ENCODE results near the gene SLC24A1.

Gene SLC24A1

GRCh38 chr15:65621638-65622037 is at the start of gene SLC24A1:
SLC24A1 (plus strand) TSS chr15:65621938; CDS start chr15:65624081, 2,143 bp downstream.
- Histone ChIP-seq H3K36me3 (ENCODE audit: insufficient read depth, insufficient read length, low read length) (peaks cover 12% of the 10 kb centered on the region), H3K9ac (ENCODE audit: insufficient read length, low read depth) (no peak within 1 kb of the TSS), H3K4me3 (ENCODE audit: insufficient read length, low read depth) (no peak within 1 kb of the TSS), H3K9me3 (ENCODE audit: insufficient read depth, low read length) (no peaks in the 10 kb centered on the region), H3K4me1 (ENCODE audit: insufficient read depth, insufficient read length) (no peaks in the 10 kb centered on the region), H3K27me3 (ENCODE audit: insufficient read depth, insufficient read length) (no peaks in the 10 kb centered on the region)
- DNase-seq (ENCODE audit: low read depth, low spot score): no peak
- TF ChIP-seq ZNF274 (IDR thresholded peaks at IDR 0.05; ENCODE audit: low read depth, low read length): no peak
- no peak for TF ChIP-seq YY1 (IDR thresholded peaks at IDR 0.05; ENCODE audit: insufficient read depth, insufficient read length)
- TF ChIP-seq SUZ12 (IDR thresholded peaks at IDR 0.05; ENCODE audit: extremely low read depth, insufficient read depth, insufficient read length): no peak

GRCh38 chr15:65571971-65572370 is 49.8 kb upstream of the SLC24A1 start:
- Histone ChIP-seq H3K4me1 (ENCODE audit: insufficient read depth, insufficient read length) (no peaks in the 10 kb centered on the region), H3K4me3 (ENCODE audit: insufficient read length, low read depth) (no peak overlapping the region), H3K27me3 (ENCODE audit: insufficient read depth, insufficient read length) (no peaks in the 10 kb centered on the region), H3K9ac (ENCODE audit: insufficient read length, low read depth) (no peak overlapping the region), H3K9me3 (ENCODE audit: insufficient read depth, low read length) (no peaks in the 10 kb centered on the region), H3K36me3 (ENCODE audit: insufficient read depth, insufficient read length, low read length) (peaks cover 85% of the 10 kb centered on the region)
- DNase-seq (ENCODE audit: low read depth, low spot score): no peak
- TF ChIP-seq YY1 (IDR thresholded peaks at IDR 0.05; ENCODE audit: insufficient read depth, insufficient read length): no peak
- no peak for TF ChIP-seq ZNF274 (IDR thresholded peaks at IDR 0.05; ENCODE audit: low read depth, low read length)
- no peak for TF ChIP-seq SUZ12 (IDR thresholded peaks at IDR 0.05; ENCODE audit: extremely low read depth, insufficient read depth, insufficient read length)

GRCh38 chr15:65576664-65577063 is 45.1 kb upstream of the SLC24A1 start:
- no peaks in the 10 kb centered on the region for H3K27me3 ChIP-seq (ENCODE audit: insufficient read depth, insufficient read length)
- H3K4me3 ChIP-seq (ENCODE audit: insufficient read length, low read depth): no peak overlapping the region
- no peaks in the 10 kb centered on the region for H3K4me1 ChIP-seq (ENCODE audit: insufficient read depth, insufficient read length)
- no peak for DNase-seq (ENCODE audit: low read depth, low spot score)
- TF ChIP-seq ZNF274 (IDR thresholded peaks at IDR 0.05; ENCODE audit: low read depth, low read length): no peak
- TF ChIP-seq SUZ12 (IDR thresholded peaks at IDR 0.05; ENCODE audit: extremely low read depth, insufficient read depth, insufficient read length): no peak
- no peak for TF ChIP-seq YY1 (IDR thresholded peaks at IDR 0.05; ENCODE audit: insufficient read depth, insufficient read length)
- H3K36me3 ChIP-seq (ENCODE audit: insufficient read depth, insufficient read length, low read length): peaks cover 82% of the 10 kb centered on the region
- no peak overlapping the region for H3K9ac ChIP-seq (ENCODE audit: insufficient read length, low read depth)
- H3K9me3 ChIP-seq (ENCODE audit: insufficient read depth, low read length): no peaks in the 10 kb centered on the region

- Histone ChIP-seq H3K9me3 (ENCODE audit: insufficient read depth, low read length) (no peaks in the 10 kb centered on the region), H3K4me1 (ENCODE audit: insufficient read depth, insufficient read length) (no peaks in the 10 kb centered on the region), H3K27me3 (ENCODE audit: insufficient read depth, insufficient read length) (no peaks in the 10 kb centered on the region), H3K9ac (ENCODE audit: insufficient read length, low read depth) (no peak overlapping the region), H3K4me3 (ENCODE audit: insufficient read length, low read depth) (no peak overlapping the region), H3K36me3 (ENCODE audit: insufficient read depth, insufficient read length, low read length) (peaks cover 82% of the 10 kb centered on the region)
- DNase-seq (ENCODE audit: low read depth, low spot score): no peak
- TF ChIP-seq ZNF274 (IDR thresholded peaks at IDR 0.05; ENCODE audit: low read depth, low read length) (no peak), SUZ12 (IDR thresholded peaks at IDR 0.05; ENCODE audit: extremely low read depth, insufficient read depth, insufficient read length) (no peak), YY1 (IDR thresholded peaks at IDR 0.05; ENCODE audit: insufficient read depth, insufficient read length) (no peak)
Observed at GRCh38 chr15:65577129-65577996, 44.4 kb upstream of the SLC24A1 start.

GRCh38 chr15:65578904-65579728 is 42.6 kb upstream of the SLC24A1 start:
- no peak for DNase-seq (ENCODE audit: low read depth, low spot score)
- no peak for TF ChIP-seq ZNF274 (IDR thresholded peaks at IDR 0.05; ENCODE audit: low read depth, low read length)
- no peak for TF ChIP-seq SUZ12 (IDR thresholded peaks at IDR 0.05; ENCODE audit: extremely low read depth, insufficient read depth, insufficient read length)
- TF ChIP-seq YY1 (IDR thresholded peaks at IDR 0.05; ENCODE audit: insufficient read depth, insufficient read length): no peak
- no peak overlapping the region for H3K9ac ChIP-seq (ENCODE audit: insufficient read length, low read depth)
- H3K4me1 ChIP-seq (ENCODE audit: insufficient read depth, insufficient read length): no peaks in the 10 kb centered on the region
- H3K27me3 ChIP-seq (ENCODE audit: insufficient read depth, insufficient read length): no peaks in the 10 kb centered on the region
- no peaks in the 10 kb centered on the region for H3K9me3 ChIP-seq (ENCODE audit: insufficient read depth, low read length)
- peaks cover 86% of the 10 kb centered on the region for H3K36me3 ChIP-seq (ENCODE audit: insufficient read depth, insufficient read length, low read length)
- H3K4me3 ChIP-seq (ENCODE audit: insufficient read length, low read depth): no peak overlapping the region

- Histone ChIP-seq H3K4me1 (ENCODE audit: insufficient read depth, insufficient read length) (no peaks in the 10 kb centered on the region), H3K27me3 (ENCODE audit: insufficient read depth, insufficient read length) (no peaks in the 10 kb centered on the region), H3K9ac (ENCODE audit: insufficient read length, low read depth) (no peak overlapping the region), H3K36me3 (ENCODE audit: insufficient read depth, insufficient read length, low read length) (peaks cover 86% of the 10 kb centered on the region), H3K9me3 (ENCODE audit: insufficient read depth, low read length) (no peaks in the 10 kb centered on the region), H3K4me3 (ENCODE audit: insufficient read length, low read depth) (no peak overlapping the region)
- DNase-seq (ENCODE audit: low read depth, low spot score): no peak
- TF ChIP-seq ZNF274 (IDR thresholded peaks at IDR 0.05; ENCODE audit: low read depth, low read length) (no peak), SUZ12 (IDR thresholded peaks at IDR 0.05; ENCODE audit: extremely low read depth, insufficient read depth, insufficient read length) (no peak), YY1 (IDR thresholded peaks at IDR 0.05; ENCODE audit: insufficient read depth, insufficient read length) (no peak)
Observed at GRCh38 chr15:65579762-65580161, 42.0 kb upstream of the SLC24A1 start.

- no peaks in the 10 kb centered on the region for H3K9me3 ChIP-seq (ENCODE audit: insufficient read depth, low read length)
- H3K4me3 ChIP-seq (ENCODE audit: insufficient read length, low read depth): no peak overlapping the region
- TF ChIP-seq SUZ12 (IDR thresholded peaks at IDR 0.05; ENCODE audit: extremely low read depth, insufficient read depth, insufficient read length) (no peak), YY1 (IDR thresholded peaks at IDR 0.05; ENCODE audit: insufficient read depth, insufficient read length) (no peak), ZNF274 (IDR thresholded peaks at IDR 0.05; ENCODE audit: low read depth, low read length) (no peak)
- H3K27me3 ChIP-seq (ENCODE audit: insufficient read depth, insufficient read length): no peaks in the 10 kb centered on the region
- H3K36me3 ChIP-seq (ENCODE audit: insufficient read depth, insufficient read length, low read length): peaks cover 89% of the 10 kb centered on the region
- no peak for DNase-seq (ENCODE audit: low read depth, low spot score)
- H3K9ac ChIP-seq (ENCODE audit: insufficient read length, low read depth): no peak overlapping the region
- H3K4me1 ChIP-seq (ENCODE audit: insufficient read depth, insufficient read length): no peaks in the 10 kb centered on the region
Observed at GRCh38 chr15:65580287-65580686, 41.5 kb upstream of the SLC24A1 start.

All from NT2/D1 (cell line).